GM19324 (cell line): ENCODE data around the gene KPNA1.
"Not testable (repeated sequence)": the region's sequence is repeated elsewhere in the genome, so short reads cannot be mapped to it uniquely, and the experiment has no call there.

Experiments
- ATAC-seq: cut with Tn5 transposase; IDR thresholded peaks from one replicate; pipeline ENCODE4 v1.9.1; 2021; ENCODE audit warnings: mild to moderate bottlenecking, moderate library complexity; ENCODE audit not compliant: unreplicated experiment, low FRiP score

KPNA1 gene

DNA sequence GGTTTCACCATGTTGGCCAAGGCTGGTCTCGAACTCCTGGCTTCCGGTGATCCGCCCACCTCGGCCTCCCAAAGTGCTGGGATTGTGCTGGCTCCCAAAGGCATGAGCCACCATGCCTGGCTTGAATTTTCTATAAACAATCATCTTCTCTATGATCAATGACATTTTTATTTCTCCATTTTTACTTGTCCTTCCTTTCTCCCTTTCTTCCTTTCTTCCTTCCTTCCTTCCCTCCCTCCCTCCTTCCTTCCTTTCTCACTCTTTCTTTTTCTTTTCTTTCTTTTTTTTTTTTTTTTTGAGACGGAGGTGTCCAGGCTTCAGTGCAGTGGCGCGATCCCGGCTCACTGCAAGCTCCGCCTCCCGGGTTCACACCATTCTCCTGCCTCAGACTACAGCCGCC, 8.6 kb upstream of the KPNA1 start:
- ATAC-seq, result no peak

DNA sequence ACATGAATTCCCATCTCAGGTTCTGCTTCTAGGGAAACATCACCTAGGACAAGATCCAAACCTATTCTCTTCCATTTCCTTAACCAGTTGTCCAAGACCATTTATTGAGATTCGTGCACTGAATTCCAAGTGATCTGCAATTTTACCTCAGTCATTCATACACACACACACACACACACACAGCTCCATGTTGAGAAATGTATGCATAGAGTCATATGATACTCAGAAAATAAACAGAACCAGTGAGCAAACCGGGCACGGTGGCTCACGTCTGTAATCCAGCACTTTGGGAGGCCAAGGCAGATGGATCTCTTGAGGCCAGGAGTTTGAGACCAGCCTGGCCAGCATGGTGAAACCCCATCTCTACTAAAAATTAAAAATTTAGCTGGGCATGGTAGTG, 6.1 kb upstream of the KPNA1 start:
- ATAC-seq, result no peak

DNA sequence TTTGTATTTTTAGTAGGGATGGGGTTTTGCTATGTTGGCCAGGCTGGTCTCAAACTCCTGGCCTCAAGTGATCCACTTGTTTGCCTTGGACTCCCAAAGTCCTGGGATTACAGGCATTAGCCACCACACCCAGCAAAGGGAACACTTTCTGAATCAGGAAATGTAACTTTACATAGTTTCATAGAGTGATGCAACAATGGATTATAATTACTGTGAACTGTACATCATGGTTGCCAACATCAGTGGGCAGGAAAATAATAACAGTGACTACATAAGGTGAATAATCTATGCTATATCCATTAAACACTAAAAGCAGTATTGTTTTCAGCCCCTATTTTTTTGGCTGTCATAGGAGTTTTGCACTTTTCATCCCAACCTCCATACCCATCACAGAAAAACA, 5.0 kb upstream of the KPNA1 start:
- no peak for ATAC-seq

DNA sequence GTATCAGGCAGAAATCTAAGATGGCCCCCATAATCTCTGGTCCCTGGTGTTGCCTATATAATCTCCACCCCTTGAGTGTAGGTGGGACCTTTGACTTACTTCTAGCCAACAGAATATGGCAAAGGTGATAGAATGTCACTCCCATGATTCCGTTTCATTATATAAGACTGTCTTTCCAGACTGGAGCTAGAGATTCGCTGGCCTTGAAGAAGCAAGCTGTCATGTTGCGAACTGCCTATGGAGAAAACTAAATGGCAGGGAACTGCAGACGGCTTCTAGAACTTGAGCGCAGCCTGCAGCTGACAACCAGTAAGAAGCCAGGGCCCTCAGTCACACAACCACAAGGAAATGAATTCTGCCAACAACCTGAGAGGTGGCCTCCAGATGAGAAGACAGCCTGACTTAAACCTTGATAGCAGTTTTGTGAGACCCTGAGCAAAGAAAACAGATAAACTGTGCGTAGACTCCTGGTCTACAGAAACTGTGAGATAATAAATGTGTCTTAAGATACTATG, 2.2 kb upstream of the KPNA1 start:
- ATAC-seq, result no peak

DNA sequence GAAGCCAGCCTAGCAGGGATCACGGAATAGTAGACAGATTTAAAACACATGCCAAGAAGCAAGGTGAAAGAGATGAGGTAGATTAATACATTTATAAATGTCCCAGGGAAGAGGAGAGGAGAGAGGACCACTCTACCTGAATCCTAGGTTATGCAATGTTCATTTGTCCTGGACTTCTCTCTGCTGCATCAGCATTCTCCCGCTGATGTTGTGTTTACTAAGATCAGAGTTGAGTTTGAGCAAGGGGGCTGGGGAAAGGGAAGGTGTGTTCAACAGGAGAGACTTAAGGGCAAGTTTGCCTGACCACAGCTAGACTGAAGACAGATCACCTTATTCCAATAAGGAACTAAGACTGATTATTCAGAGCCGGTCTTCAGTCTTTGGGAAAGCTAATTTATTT, 1.1 kb upstream of the KPNA1 start:
- ATAC-seq, result no peak

DNA sequence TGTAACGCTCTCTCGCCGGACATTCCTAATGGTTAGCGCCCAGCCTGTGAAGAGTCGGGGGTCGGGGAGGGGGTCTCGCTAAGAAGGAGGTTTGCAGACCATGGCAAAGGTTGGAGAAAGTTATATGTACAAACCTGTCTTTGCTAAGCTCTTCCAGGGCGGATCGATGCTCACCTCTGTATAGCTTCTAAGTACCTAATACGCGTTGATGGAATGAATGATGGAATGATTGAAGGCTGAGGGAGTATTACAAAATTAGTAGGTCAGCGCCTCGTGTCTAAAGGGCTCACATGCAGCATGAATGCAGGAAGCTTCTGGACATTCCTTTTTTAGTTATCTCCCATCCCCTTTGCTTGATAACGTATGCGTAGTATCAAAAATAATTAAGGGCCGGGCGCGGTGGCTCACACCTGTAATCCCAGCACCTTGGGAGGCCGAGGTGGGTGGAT, 305 bp upstream of the KPNA1 start:
- no peak for ATAC-seq

DNA sequence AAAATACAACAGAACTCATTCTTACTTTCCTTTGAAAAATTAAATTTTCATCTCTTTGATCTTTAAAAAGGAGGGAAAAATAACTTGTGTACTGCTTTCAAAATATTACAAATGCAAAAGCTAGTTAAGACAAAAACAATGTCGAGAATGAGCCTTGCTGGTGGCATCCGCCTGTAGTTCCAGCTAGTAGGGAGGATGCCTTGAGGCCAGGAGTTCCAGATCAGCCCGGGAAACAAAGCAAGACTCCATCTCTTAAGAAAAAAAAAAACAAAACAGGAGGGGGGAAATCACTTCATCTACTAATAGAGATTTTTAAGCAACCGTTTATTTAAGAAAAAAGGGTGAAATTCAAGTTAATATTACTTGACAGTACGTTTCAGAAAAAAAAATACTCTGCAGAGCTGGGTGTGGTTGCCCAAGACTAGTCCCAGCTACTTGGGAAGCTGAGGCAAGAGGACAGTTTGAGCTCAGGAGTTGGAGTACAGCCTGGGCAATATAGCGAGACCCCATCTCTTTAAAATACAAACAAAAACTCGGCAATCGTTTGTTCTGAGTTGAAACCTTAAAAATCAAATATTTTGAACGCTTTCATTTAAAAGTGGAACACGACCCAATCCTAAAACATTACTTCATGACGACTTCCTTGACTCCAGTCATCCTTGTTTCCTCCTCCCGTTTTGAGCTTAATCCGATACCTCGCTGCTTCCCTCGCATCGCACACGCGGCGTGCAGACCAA, 1.2 kb downstream of the KPNA1 start:
- ATAC-seq, result no peak

DNA sequence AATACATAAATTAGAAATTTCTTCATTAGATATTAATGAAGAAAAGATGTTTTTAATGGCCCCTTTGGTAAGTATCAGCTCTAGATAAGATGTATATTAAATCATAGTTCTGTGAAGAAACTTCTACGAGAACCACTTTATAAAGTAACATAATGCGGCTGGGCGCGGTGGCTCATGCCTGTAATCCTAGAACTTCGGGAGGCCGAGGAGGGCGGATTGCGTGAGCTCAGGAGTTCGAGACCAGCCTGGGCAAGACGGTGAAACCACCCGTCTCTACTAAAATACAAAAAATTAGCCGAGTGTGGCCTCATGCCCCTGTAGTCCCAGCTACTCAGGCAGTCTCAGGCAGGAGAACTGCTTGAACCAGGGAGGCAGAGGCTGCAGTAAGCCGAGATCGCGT, 2.5 kb downstream of the KPNA1 start:
- no peak for ATAC-seq

DNA sequence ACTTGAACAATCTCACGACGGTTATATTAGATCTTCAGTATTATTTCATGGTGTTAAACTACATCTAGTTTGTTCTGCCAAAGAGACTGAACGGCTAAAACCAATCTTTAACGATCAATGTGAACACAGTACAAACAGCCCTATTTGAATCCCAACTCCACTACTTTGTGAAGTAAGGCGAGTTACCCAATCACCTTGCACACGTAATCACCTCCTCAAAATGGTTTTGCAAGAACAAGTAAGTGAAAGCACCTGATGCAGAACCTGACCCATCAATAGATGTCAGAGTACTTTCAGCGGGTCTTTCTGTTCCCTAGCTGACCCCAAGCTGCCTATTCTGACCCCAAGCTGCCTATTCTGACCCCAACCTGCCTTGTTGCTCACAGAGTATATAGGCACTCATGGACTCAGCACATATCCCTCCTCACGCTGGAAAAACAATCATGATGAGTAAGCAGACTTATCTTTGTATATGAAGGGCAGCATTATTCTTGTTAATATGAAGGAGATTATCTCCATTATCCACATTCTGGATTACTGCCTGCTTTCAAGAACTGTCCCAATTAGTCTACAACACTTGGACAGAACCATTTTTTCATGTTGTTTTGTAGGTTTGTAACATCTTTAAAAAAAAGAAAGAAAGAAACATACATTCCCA, 3.7 kb downstream of the KPNA1 start:
- no peak for ATAC-seq

DNA sequence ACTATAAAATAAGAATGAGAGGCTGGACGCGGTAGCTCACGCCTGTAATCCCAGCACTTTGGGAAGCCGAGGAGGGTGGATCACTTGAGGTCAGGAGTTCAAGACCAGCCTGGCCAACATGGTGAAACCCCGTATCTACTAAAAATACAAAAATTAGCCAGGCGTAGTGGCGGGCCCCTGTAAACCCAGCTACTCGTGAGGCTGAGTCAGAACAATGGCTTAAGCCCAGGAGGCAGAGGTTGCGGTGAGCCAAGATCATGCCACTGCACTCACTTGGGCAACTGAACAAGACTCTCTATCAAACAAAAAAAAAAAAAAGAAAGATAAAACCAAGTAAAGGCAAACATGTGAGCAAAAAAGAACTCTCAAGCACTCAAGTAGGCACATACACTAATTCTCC, 5.8 kb downstream of the KPNA1 start:
- not testable (repeated sequence) for ATAC-seq

DNA sequence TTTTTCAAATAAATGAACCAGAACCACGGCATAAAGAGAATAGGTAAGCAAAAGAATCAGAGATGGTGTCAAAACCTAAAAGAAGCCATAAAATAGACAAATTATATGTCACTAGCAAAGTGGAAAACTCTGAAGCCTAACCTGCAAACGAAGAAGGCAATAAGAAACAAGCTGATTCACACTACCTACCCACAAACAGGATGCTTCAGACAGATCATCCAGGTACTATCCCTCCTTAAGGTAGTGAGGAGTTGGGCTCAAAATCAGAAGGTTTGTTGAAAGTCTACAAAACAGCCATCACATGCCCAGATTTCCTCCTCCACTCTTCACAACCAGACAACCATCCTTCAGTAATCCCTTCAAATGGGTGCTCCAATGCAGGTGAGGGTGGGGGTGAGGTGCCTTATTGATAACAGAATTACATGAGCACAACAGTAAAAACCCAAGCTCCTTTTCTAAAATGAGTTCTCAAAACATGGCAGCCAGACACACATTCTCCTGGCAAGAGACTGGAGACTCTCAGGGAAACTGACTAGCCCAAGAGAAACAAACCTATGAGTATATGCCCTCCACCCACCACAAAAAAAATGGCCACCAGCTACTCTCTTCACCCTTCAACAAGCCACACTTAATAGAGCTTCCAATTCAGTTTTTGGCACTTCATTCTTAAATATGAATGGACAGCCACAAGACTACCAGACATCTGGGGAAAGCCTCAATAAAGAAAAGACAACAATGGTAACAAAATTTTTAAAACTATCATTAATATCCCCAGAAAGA, 6.4 kb downstream of the KPNA1 start:
- no peak for ATAC-seq

DNA sequence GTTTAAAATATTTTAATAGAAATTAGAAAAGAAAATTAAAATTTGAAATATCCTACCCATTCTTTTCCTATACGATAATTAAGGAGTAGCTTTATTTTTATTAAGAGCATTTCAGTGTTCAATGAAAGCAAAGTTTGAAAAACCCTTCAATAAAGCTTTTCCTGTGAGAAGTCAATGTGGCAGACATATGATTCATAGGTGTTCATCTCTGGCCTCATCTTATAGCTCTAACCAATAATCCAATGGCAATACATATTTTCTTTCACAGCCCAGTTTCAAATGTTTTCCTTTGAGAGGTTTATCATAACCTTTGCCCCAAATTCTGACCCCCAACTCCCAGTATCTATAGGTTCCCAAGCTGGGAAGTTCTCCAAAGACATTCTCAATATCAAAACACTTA, 8.3 kb downstream of the KPNA1 start:
- ATAC-seq, result no peak

DNA sequence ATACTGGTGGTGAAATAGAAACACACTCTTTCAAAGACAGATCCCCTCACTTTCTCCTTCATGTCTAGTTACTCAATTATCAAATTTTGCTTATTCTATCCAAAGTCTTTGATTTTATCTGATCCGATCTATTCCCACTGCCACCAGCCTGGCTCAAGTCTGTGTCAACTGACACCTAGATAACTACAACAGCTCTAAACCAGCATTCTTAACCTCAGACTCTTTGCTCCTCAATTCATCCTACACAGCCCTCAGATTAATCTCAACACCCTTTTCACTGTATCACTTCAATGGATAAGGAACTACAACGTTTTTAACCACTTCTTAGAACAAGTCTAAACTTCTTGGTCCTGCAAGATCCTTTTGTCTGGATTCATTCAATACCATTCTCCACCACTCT, 9.1 kb downstream of the KPNA1 start:
- ATAC-seq, result no peak

DNA sequence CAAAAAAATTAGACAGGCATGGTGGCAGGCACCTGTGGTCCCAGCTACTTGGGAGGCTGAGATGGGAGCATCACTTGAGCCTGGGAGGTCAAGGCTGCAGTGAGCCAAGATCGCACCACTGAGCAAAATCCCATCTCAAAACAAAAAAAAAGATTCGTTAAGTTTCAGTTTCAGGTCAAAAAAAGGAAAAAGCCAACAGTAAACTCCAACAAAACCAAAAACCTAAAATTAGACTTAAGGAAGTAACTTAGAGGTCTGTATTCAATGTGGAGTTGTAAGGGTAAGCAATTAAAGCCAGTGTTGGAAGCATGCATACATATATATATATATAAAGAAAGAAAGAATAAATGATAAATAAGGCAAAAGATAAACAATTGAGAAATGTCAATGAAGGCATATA, 11.8 kb downstream of the KPNA1 start:
- no peak for ATAC-seq

DNA sequence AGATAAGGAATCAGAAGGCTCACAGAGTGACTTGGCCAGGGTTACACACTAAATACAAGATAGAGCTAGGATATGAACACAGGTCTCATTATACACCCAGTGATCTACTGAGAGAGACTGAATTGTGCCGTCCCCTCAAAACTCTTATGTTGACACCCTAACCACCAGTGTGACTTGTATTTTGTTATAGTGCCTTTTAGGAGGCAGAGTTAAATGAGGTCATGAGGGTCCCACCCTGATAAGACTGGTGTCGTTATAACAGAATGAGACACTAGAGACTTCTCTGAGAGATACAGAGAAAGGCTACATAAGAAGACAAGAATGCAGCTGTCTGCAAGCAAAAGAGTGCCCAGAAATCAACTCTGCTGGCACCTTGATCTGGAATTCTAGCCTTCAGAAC, 12.6 kb downstream of the KPNA1 start:
- no peak for ATAC-seq

DNA sequence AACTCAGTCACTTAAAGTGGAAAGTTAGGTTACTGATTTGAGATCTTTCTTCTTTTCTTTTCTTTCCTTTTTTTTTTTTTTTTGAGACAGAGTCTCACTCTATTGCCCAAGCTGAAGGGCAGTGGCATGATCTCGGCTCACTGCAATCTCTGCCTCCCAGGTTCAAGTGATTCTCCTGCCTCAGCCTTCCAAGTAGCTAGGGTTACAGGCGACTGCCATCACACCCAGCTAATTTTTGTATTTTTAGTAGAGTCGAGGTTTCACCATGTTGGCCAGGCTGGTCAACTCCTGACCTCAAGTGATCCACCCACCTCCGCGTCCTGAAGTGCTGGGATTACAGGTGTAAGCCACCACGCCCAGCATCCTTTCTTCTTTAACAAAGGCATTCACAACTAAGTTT, 13.8 kb downstream of the KPNA1 start:
- ATAC-seq, result not testable (repeated sequence)

DNA sequence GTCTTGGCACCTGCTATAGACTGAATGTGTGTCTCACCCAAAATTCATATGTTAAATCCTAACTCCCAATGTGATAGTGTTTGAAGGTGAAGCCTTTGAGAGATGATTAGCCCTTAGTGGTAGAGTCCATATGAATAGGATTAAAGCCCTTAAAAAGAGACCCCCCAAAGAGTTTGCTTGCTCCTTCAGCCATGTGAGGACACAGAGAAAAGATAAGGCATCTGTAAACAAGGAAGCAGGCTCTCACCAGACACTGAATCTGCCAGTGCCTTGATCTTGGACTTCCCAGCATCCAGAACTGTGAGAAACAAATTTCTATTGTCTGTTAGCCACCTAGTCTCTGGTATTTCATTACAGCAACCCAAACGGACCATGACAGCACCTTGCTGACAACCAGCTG, 16.6 kb downstream of the KPNA1 start:
- ATAC-seq, result no peak

DNA sequence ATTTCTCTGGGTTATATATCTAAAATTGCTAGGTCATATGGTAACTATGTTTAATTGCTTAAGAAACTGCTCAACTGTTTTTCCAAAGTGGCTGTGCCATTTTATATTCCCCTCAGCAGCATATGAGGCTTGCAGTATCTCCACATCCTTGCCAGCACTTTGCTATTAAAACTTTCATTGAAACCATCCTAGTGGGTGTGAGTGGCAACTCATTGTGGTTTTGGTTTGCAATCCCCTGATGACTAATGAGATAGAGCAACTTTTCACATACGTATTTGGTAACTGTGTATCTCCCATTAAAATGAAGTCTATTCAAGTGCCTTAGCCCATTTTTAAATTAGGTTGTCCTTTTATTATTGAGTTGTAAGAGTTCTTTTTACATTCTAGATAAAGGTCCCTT, 17.3 kb downstream of the KPNA1 start:
- peak; percentile 73 for ATAC-seq

DNA sequence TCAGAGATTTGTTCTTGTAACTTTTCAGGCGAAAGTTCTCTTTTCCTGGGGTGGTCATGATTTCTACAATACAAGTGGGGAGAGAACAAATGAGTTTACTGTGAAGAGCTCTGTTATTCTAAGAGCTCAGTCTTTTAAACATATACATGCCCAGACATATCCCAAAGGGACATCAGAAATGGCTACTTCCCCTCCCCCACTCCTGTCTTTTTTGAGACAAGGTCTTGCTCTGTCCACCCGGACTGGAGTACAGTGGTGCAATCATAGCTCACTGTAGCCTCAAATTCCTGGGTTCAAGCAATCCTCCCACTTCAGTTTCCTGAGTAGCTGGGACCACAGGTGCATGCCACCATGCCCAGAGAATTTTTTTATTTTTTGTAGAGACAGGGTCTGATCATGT, 18.2 kb downstream of the KPNA1 start:
- no peak for ATAC-seq

DNA sequence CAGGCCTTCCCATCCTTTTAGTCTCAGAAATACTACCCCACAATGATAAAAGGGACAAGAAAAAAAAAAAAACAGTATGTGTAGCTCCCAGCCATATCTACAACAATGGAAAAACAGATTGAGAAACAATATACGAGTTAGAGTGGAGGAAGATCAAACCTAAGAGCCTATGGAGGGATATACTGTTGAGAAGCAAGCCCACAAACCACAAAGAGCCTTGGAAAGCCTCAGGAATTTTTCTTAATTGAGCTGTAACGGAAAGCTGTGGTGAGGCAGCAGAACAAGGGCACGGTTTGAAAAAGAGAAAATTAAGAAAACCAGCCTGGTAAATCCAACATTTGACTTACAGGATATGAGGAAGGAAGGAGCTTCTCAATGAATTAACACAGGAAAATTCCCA, 21.4 kb downstream of the KPNA1 start:
- no peak for ATAC-seq

DNA sequence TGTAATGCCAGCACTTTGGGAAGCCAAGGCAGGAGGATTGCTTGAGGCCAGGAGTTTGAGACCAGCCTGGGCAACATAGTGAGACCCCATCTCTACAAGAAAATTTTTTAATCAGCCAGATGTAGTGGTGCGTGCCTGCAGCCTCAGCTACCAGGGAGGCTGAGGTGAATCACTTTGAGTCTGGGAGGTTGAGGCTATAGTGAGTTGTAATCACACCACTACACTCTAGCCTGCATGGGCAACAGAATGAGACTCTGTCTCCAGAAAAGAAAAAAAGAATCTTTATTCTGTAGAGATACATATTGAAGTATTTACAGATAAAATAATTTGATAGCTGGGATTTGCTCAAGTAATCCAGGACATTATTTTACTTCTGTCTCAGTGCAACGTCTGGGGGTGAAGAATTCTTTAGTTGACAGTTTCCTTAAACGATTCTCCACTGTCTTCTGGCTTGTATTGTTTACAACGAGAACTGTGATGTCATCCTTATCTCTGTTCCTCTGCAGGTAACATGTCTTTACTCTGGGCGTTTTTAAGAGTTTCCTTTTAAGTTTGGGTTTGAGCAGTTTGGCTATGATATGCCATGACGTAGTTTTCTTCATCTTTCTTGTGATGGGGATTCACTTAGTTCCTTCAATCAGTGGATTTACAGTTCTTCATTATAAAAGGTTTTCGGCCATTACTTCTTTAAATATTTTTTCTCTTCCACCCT, 26.3 kb downstream of the KPNA1 start:
- ATAC-seq, result no peak
